Measurements from ENCODE around the gene FITM2.
"Not testable (repeated sequence)": the region's sequence is repeated elsewhere in the genome, so short reads cannot be mapped to it uniquely, and the experiment has no call there.

The FITM2 gene

GRCh38 chr20:44334709-44335108 lies 23.7 kb upstream of the FITM2 start:
- H3K4me3 ChIP-seq (ENCODE audit: control insufficient read depth, low read depth, low read length): no peak overlapping the region
- no peak for DNase-seq (ENCODE audit: low read depth)
- no peak for TF ChIP-seq CTCF (IDR thresholded peaks at IDR 0.05; ENCODE audit: control insufficient read depth, insufficient read depth, low read depth, low read length, missing control alignments)

- no peak overlapping the region for H3K4me3 ChIP-seq (ENCODE audit: control insufficient read depth, low read depth, low read length)
- TF ChIP-seq CTCF (IDR thresholded peaks at IDR 0.05; ENCODE audit: control insufficient read depth, insufficient read depth, low read depth, low read length, missing control alignments): no peak
- DNase-seq (ENCODE audit: low read depth): no peak
These were observed 23.3 kb upstream of the FITM2 start for GRCh38 chr20:44334306-44334705.

- TF ChIP-seq CTCF (IDR thresholded peaks at IDR 0.05; ENCODE audit: control insufficient read depth, insufficient read depth, low read depth, low read length, missing control alignments): no peak
- no peak for DNase-seq (ENCODE audit: low read depth)
These were observed 20.2 kb upstream of the FITM2 start for GRCh38 chr20:44331201-44331600.

GRCh38 chr20:44328428-44328827 lies 17.4 kb upstream of the FITM2 start:
- no peak overlapping the region for H3K4me3 ChIP-seq (ENCODE audit: control insufficient read depth, low read depth, low read length)
- DNase-seq (ENCODE audit: low read depth): no peak

More at GRCh38 chr20:44331201-44331600, 20.2 kb upstream of the FITM2 start:
- H3K4me3 ChIP-seq (ENCODE audit: control insufficient read depth, low read depth, low read length): no peak overlapping the region

GRCh38 chr20:44327748-44328147 lies 16.7 kb upstream of the FITM2 start:
- H3K4me3 ChIP-seq (ENCODE audit: control insufficient read depth, low read depth, low read length); DNase-seq (ENCODE audit: low read depth): not testable (repeated sequence)

More at GRCh38 chr20:44328428-44328827, 17.4 kb upstream of the FITM2 start:
- TF ChIP-seq CTCF (IDR thresholded peaks at IDR 0.05; ENCODE audit: control insufficient read depth, insufficient read depth, low read depth, low read length, missing control alignments): no peak

GRCh38 chr20:44326391-44327159 lies 15.6 kb upstream of the FITM2 start:
- no peak for TF ChIP-seq CTCF (IDR thresholded peaks at IDR 0.05; ENCODE audit: control insufficient read depth, insufficient read depth, low read depth, low read length, missing control alignments)
- DNase-seq (ENCODE audit: low read depth): no peak
- no peak overlapping the region for H3K4me3 ChIP-seq (ENCODE audit: control insufficient read depth, low read depth, low read length)

- DNase-seq (ENCODE audit: low read depth): no peak
- no peak for TF ChIP-seq CTCF (IDR thresholded peaks at IDR 0.05; ENCODE audit: control insufficient read depth, insufficient read depth, low read depth, low read length, missing control alignments)
- H3K4me3 ChIP-seq (ENCODE audit: control insufficient read depth, low read depth, low read length): no peak overlapping the region
These were observed 13.3 kb upstream of the FITM2 start for GRCh38 chr20:44324343-44324742.

All from AG09309 (cell line).